Fibroblast of skin of back (primary cell): ENCODE measurements around the gene APBB2. TPM values are rescaled to one million over a fixed set of nuclear protein-coding genes. Genes with fewer than 3 reads are reported as not detected.
A peak's percentile ranks its signal among the peaks of the same experiment; 100 is the strongest.

Experiments
- DNase-seq: peaks from one replicate; pipeline ENCODE4 v3.0.0-alpha.2; 2013
- polyA plus RNA-seq, 2 experiments: library from polyadenylated mRNA; unstranded; fragments of 120-200 nt; gene quantifications; one replicate each; pipeline ENCODE4 v1.2.1, GENCODE V29; 2013; ENCODE audit not compliant: insufficient read length in 2 of 2

The APBB2 gene
- 21.2 TPM for polyA plus RNA-seq (2013, experiment 1 of 2; ENCODE audit: insufficient read length)
- polyA plus RNA-seq (2013, experiment 2 of 2; ENCODE audit: insufficient read length): 18.6 TPM

DNA sequence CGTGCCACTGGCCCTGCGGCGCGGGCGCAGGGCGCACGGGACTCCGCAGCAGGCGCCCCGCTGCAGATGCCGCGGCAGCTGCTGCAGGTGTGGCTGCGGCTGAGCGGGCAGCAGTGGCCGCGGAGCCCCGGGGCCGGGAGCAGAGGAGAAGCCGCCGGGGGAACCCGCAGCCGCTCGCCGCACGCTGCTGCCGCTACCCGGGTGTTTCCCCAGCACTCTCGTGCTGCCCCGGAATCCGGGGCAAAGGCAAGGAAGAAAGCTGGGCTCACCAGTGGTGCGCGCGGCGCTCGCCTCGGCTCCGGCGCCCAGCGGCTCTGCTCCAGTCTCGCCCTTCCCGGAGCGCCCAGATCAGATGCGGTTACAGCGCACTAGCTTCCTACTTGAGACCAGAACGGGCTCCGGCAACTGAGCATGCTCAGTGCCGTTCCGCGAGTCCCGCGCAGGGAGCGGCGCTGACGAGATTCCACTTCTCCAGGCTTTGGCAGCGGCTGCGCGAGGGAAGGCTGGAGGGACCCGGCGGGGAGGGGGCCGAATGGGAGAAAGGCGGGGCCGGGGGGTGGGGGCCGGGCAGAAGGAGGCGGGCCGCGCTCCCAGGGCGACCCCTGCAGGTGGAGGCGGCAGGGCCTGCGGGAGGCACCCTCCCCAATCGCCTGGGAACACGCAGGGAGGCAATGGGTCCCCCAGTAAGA is at the start of gene APBB2:
APBB2 (minus strand) TSS at position 407 of the 689 bp plus-strand sequence. CDS start 181,288 bp downstream, outside the sequence.
- peak; percentile 97 for DNase-seq

DNA sequence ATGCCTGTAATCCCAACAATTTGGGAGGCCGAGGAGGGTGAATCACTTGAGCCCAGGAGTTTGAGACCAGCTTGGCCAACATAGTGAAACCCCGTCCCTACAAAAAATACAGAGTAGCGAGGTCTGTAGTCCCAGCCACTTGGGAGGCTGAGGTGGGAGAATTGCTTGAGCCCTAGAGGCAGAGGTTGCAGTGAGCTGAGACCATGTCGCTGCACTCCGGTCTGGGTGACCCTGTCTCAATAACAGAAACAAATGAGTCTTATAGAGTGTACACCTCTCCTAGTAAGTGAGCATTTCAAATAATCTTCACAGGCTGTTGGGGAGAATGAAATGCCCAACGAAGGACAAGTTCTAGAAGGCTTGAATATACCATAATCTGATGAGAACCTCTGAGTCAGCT is 47.9 kb upstream of the APBB2 start:
- DNase-seq: no peak

DNA sequence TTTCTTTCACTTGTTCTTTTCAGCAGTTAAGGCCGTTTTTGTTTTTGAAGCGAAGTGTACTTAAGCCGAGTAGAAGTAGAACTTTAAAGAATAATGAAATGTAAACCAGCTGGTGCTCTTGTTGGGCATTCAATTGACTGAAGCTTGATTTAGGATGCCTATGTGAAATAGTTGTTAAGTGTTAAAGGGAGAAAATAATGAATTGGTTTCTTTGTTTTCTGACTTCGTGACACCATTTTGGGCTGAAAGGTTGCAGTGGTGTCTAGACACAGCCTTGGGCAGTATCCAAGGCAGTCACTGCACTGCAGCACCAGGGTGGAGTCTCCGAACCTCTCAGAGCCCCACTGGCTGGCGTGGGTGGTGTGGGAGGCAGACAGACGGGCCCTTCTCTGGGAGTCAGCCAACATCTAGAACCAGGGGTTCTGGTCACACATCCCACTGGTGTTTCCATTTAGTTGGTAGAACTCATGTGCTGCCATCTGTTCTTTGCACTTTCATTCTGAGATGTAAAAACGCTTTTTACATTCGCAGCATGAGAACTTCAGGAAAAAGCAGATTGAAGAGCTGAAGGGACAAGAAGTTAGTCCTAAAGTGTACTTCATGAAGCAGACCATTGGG is 45.9 kb upstream of the APBB2 start:
- DNase-seq: no peak

DNA sequence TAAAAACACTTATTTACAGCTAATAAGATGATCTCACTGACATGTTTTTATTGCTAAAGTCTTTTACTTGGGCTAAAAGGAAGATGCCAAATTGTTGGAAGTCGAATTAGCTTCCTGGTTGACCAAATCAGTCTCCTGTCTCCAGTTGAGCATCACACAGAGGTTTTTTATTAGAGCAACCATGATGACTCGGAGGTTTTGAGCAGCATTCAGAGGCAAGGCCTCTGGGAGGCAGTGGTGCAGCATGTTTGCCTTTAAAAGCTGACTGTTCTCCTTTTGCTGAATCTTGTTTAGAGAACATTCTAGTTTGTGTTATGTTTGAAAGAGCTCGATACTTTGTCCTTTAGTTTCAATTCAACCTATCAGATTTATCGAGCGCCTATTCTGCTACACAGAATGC is 44.4 kb upstream of the APBB2 start:
- DNase-seq: peak; percentile 64

DNA sequence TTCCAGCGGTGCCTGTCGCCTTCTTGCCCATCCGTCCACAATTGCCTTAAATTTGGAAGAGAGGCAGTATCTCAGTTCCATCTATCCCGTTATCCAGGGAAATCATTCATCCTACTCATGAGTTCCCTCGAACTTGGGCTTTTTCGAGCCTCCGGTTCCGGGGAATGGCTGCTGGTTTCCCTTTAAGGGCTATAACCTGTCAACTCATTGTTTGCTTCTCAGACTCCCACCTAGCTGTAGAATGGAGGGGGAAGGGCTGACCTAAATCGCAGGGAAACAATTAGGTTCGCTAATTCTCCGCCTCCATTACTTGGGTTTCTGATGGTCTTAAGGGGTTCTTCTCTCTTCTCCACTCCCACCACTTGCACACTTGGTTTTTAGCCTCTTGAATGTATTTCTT is 43.6 kb upstream of the APBB2 start:
- DNase-seq: no peak

DNA sequence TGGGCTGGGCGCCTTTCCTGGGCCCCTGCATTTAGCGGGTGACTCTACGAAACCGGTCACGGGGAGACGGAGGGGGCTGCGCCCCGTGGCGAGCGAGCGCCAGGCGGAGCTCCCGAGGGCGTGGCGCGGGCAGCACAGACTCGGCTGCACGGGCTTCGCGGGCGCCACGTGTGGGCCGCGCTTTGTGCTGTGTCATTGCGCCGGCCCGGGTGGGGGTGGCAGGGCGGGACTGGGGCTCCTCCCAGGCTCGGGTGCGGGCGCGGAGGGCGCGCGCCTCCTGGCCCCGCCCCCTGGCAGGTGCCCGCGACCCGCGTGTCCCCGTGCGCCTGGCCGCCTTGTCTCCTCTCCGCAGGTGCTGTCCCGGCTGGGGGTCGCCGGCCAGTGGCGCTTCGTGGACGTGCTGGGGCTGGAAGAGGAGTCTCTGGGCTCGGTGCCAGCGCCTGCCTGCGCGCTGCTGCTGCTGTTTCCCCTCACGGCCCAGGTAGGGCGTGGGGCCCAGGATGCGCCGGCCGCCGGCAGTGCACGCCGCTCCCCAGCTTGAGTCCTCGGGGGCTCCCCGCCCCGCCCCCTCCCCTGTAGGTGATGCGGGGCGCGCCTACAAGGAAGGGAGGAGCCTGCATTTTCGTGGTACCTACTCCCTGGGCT is 43.0 kb upstream of the APBB2 start:
- peak; percentile 50 for DNase-seq

DNA sequence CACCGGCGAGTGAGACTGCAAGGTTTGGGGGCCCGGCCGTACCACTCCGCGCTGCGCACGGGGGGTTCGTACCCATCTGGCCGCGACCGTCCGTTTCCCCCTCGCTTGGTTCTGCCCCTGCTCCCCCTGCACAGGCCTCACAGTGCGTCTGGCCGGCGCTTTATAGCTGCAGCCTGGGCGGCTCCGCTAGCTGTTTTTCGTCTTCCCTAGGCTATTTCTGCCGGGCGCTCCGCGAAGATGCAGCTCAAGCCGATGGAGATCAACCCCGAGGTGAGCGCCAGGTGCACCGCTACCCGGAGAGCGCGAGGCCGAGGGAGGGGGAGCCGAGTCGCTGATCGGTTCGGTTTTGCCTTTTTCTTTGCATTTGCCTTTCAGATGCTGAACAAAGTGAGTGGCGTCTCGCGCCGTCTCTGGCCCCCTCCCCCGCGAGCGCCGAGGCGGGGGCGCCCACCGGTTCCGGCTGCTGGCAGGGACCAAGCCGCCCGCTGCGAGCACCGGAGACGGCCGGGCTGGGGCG is 42.5 kb upstream of the APBB2 start, which contains the start of gene UCHL1:
UCHL1 (plus strand) TSS at position 189 of the 517 bp plus-strand sequence; CDS start at position 238, 49 bp downstream.
- DNase-seq: peak; percentile 72

DNA sequence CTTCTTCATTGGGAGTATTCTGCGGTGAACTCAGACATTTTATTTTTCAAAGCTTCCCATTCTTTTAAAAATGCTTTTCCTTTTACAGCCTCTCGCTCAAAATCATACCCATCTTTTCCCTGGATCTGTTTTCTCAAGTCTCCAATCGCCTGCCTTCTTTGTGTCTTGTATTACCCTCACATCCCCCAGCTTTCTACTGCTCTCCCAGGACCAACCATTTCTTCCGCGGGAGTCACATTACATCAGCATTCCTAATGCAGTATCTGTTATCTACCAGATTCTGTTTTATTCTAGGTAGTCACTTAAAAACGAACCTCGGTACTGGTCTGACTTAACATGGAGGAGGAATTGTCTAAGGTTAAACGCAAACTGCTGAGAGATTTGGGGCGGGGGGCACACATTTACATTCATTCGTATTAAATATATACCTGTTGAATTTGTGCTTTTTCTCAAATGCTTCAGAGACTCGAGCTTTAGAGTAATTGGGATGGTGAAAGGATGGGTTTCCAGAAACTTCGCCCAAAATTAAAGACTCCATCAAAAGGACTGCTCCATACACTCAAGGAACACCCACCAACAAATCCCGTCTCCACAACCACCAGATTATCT is 41.9 kb upstream of the APBB2 start:
- DNase-seq: peak; percentile 46

DNA sequence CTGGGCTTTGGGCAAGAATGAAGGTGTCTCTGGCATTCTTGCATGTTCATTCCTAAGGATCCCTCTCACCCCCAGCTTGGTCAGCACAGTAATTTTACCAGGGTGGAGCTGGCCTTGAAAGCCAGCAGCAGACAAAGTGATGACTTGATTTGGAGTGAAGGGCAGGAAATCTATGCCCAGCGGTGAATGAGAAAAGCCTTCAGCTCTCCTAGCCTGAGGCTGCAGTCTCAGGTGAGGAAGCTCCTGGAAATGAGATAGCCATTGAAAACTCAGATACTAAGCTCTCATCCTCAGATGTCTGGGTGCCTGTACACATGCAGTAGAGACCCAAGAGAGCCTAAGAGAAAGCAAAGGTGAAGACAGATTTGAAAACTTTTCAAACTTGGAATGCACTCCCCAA is 31.6 kb upstream of the APBB2 start:
- no peak for DNase-seq

DNA sequence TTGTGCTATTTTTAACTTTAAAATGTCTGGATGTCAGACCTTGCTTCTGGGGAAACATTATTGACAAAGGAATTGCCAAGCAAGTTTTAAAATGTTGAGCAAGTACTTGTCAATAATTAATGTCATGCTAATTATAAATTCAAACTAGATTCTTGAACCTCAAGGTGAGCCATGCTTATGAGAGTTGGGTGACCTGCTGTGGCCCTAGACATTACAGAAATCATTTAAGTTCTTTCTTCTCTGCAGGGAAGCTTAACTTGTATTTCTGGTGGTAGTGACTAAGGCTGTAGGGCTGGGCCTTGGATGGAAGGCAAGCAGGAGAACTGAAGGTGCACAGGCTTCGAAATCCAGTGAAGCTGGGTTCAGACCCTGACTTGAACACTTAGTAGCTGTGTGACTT is 27.6 kb upstream of the APBB2 start:
- DNase-seq: no peak

DNA sequence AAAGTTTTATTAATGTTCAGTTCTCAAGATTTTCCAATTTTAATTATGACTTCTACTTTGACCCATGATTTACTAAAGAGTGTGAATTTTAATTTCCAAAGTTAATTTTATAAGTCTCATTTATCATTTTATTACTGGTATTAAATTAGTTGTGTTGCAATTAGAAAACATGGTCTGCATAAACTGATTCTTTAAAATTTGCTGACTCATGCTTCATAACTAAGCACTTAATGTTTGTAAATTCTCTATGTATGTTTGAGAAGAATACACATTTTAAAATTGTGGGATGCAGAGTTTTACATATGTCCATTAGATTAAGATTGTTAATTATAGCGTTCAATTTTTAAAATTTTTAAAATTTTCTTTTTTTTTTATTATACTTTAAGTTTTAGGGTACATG is 22.2 kb upstream of the APBB2 start:
- DNase-seq: no peak

DNA sequence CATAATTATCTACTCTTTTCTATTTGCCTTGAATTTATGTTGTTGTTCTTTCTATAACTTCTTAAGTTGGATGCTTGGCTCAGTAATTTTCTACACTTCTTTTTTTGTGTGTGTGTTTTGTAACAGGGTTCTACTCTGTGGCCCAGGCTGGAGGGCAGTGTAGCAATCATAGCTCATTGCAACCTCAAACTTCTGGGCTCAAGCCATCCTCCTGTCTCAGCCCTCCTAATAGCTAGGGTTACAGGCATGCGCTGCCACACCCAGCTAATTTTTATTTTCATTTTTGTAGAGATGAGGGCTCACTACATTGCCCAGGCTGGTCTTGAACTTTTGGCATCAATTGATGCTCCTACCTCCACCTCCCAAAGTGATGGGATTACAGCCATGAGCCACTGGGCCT is 21.7 kb upstream of the APBB2 start:
- DNase-seq: no peak

DNA sequence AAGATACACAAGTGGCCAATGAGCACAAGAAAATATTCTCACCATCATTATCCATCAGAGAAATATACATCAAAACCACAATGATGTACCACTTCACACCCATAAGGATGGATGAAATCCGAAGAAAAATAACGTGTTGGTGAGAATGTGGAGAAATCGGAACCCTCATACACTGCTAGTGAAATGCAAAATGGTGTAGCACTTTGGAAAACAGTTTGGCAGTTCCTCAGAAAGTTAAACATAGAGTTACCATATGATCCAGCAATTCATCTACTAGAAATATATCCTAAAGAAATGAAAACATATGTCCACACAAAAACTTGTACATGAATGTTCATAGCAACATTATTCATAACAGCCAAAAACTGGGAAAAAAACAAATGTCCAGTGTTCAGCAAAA is 18.5 kb upstream of the APBB2 start:
- DNase-seq: no peak

DNA sequence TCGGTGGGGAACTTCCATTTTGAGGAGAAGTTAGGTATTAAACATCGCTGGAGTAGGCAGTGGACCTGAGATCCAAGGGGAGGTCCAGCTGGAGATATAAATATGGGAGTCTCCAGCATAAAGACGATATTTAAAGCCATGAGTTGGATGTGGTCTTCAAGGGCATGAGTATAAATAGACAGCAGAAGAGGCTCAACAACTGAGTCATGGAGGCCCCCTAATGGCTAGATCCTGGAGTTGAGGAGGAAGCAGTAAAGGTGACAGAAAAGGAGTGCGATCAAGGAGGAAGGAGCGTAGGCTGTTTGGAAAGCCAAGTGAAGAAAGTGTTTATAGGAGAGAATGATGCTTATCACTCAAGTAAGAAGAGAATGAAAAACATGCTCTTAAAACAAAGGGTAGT is 18.1 kb upstream of the APBB2 start:
- no peak for DNase-seq

DNA sequence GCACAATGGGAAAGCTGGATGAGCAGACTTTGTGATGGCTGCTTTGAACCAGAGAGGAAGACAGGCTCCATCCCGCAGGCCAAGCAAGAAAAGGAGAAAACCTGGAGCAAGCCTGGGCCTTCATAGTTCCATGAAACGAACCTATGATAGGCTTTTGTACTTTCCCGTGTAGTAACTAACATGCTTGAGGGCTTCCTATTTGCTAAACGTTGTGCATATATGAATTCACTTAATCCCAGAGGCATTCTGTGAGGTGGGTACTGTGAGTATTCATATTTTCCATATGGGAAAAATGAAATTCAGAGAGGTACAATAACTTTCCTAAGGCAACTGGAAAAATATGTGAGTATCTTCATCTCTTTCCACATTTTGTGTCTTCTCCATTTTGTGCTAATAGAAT is 13.6 kb upstream of the APBB2 start:
- DNase-seq: no peak

DNA sequence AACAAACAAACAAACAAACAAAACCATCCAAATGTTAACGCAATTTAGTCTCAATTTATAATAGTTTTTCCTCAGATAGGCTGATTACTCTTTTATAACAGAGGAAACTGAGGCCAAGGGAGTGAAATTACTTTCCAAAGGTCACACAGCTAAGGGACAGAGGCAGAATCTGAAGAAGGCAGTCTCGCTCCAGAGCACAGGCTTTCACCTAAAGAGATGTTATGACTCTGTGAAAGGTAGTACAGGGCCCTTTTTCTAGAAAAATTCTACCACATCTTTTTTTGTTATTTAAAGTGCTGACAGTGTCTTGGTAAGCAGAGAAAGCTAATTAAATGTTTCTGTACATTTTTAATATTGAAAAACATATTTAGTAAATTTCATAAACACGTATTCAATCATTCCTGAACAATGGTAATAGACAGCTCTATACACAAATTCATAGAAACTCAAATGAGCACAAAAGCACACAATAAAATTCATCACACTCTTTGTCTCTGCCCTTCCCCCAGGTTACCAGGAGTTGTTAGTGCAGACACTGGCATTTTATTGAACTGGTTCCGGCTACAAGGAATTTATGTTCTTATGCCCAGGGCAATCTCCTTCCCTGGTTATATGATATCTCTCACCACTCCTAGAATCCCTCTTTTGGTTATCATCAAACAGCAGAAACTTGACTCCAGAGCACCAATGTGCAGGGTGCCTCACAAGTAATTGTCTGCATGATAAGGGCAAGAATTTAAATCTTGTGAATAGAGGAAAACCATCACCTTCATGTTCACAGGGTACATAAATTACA is 7.7 kb upstream of the APBB2 start:
- DNase-seq: no peak

DNA sequence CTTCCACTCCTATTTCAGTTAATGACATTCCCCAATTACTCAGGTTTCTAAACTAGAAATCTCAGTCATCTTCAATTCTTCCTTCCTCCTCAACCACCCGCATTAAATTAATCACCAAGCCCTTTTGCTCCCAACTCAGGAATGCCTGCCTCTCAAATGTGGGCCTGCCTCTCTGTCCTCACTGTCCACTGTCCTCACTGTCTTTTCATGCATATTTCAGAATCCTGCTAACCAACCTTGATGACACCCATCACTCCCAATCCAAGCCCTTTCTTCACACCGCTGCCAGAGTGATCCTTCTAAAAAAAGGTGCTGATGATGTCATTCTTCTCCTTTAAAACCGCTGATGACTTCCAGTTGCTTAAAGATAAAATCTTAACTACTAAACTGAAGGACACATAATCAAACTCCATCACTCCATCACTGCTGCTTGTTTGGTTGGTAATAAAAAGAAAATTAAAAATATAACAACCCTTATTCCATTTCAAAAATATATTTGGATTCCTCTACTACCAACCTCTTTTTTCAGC is 5.1 kb upstream of the APBB2 start:
- DNase-seq: no peak

DNA sequence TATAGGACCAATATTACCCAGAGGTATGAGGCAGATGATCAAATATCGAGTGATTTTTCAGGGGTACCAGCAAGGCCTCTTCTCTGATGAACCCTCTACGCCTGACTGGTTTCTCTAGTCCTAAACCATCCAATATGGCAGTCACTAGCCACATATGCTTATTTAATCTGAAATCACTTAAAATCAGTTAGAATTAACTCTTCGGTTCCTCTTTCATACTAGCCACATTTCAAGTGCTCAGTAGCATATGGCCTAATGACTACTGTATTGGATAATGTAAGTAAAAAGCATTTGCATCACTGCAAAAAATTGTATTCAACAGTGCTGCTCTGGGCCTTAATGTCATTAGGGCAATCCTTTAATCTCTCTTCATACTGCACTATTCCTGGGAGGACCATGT is 4.4 kb upstream of the APBB2 start:
- no peak for DNase-seq

DNA sequence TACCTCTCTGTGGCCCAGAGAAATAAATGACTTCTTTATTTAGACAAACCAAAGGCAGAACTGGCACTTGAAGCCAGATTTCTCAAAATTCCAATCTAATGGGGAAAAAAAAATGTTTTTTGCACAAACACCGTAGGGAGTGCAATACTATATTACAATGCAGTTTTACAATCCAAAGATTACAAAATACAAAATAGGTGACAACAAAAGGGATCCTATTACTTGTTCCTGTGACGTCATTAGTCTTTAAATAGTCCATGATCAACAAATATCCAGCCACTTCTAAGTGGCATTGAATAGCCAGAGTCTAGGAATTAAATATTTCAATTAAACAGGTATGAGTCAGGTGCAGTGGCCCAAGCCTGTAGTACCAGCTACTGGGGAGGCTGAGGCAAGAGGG is 3.0 kb upstream of the APBB2 start:
- DNase-seq: no peak

DNA sequence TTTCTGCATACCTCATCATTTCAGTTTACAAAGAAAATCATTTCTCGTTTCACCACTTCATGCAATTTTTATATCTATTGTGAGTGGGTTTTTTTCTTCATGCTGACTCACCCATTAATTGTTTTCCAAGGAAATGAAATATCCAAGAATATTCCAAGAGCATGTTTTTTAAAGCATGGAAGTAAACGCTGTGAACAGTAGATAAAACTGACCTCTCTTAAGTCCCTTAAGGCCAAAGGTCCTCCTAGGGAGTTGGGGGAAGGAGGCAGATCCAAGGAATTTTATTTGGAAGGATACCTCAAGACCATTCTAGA is 2.6 kb upstream of the APBB2 start:
- no peak for DNase-seq

DNA sequence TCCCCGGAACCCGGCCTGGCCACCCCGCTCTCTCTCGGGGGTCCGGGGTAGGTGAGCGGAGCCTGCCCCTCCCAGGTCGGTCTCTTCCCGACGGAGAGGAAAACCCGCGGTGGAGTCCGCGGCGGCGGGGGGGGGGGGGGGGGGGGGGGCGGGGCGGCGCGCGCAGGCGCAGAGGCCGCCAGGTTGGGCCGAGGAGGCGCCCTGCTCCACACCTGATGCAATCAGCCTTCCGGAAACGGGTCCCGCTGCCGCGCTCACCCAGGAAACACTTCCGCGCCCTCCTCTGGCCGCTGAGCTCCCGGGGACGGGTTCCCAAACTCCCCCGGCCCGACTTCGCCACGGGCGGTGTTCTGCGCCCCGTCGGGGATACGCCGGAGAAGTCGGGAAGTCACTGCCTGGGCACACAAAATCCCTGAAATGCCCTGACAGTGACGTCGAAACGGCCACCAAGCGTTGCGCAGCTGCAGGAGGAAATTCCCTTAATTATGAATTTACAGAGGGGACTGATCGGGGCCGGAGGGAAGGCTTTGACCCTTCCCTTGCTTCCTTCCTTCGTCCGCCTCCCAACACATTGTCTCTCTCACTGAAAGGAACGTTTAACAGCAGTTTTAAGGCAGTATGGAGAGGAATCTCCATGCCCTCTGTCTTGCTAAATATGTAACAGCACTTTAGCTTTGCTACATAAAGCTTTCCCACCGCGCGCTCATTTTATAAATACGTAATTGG is 2.1 kb upstream of the APBB2 start:
- peak; percentile 65 for DNase-seq

DNA sequence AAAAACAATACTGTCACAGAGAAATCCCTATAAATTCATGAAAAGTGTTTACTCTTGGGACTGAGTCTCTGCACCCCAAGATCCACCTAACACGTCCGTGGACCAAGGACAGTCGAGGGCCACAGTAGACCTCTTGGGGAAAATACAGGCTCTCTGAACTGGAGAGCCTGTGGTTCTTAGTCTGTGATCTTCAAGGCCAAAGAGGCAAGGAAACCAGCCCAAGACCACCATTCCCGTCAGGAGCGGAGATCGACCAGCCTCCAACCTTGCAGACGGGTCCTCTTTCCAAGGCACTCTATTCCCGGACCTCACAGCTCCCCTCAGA is 1.6 kb upstream of the APBB2 start:
- DNase-seq: no peak
